Epithelial cell of esophagus (primary cell): Measurements from ENCODE around the gene PRSS48.
"Not testable (repeated sequence)": the region's sequence is repeated elsewhere in the genome, so short reads cannot be mapped to it uniquely, and the experiment has no call there.

Source experiments
- DNase-seq: peaks from one replicate; pipeline ENCODE4 v3.0.0; 2010; ENCODE audit warnings: low read depth
- H3K4me3 ChIP-seq: 2 replicates; pipeline ENCODE4 v1.5.1; 2011; ENCODE audit warnings: mild to moderate bottlenecking, low read length, control low read depth
- CTCF ChIP-seq: IDR thresholded peaks from 2 replicates; pipeline ENCODE4 v1.5.1; 2011; ENCODE audit warnings: low read depth, mild to moderate bottlenecking, low read length, control low read depth, inconsistent platforms; ENCODE audit not compliant: insufficient read depth; ENCODE audit errors: missing control alignments

Gene PRSS48

GRCh38 chr4:151263455-151263854 lies 13.5 kb upstream of the PRSS48 start:
- DNase-seq, result no peak
- no peak for TF ChIP-seq CTCF
- no peak overlapping the region for H3K4me3 ChIP-seq

- no peak for TF ChIP-seq CTCF
- H3K4me3 ChIP-seq, result no peak overlapping the region
Observed at GRCh38 chr4:151266497-151266896, 10.5 kb upstream of the PRSS48 start.

GRCh38 chr4:151267104-151267503 lies 9.9 kb upstream of the PRSS48 start:
- DNase-seq, result no peak
- H3K4me3 ChIP-seq, result no peak overlapping the region
- TF ChIP-seq CTCF, result no peak

More at GRCh38 chr4:151266497-151266896, 10.5 kb upstream of the PRSS48 start:
- DNase-seq, result peak; percentile 33

- TF ChIP-seq CTCF, result no peak
- DNase-seq, result peak; percentile 80
- no peak overlapping the region for H3K4me3 ChIP-seq
Observed at GRCh38 chr4:151267822-151268535, 9.0 kb upstream of the PRSS48 start.

- DNase-seq, H3K4me3 ChIP-seq: not testable (repeated sequence)
Observed at GRCh38 chr4:151268905-151269304, 8.1 kb upstream of the PRSS48 start.

GRCh38 chr4:151284534-151285245 lies 7.7 kb downstream of the PRSS48 start:
- no peak for DNase-seq
- no peak overlapping the region for H3K4me3 ChIP-seq
- no peak for TF ChIP-seq CTCF

GRCh38 chr4:151287409-151287808 lies 10.4 kb downstream of the PRSS48 start:
- TF ChIP-seq CTCF, result no peak
- no peak overlapping the region for H3K4me3 ChIP-seq
- DNase-seq, result no peak
